Measurements from ENCODE around the gene GSTO2.

Gene GSTO2

GRCh38 chr10:104340111-104340526, 71.1 kb downstream of the GSTO2 start:
- Histone ChIP-seq H3K79me2 (ENCODE audit: control insufficient read depth, insufficient read depth, low read length, poor library complexity) (peaks cover 18% of the 10 kb centered on the region), H3K79me1 (ENCODE audit: low read length) (peaks cover 11% of the 10 kb centered on the region), H3K4me1 (ENCODE audit: control insufficient read depth in 1 of 2, insufficient read depth in 2 of 2, low read length in 2 of 2) (peaks cover 21 to 22% of the 10 kb centered on the region in 2 experiments), H3K14ac (ENCODE audit: low read length) (no peak overlapping the region), H2AFZ (ENCODE audit: insufficient read depth, low read length, poor library complexity) (no peak overlapping the region), H3K36me3 (ENCODE audit: control insufficient read depth in 1 of 2, insufficient read depth in 2 of 2, low read length in 2 of 2) (no peaks in the 10 kb centered on the region), H3K23ac (ENCODE audit: low read length) (no peak overlapping the region), H2BK120ac (ENCODE audit: insufficient read depth, low read length, poor library complexity) (no peak overlapping the region), H3K9ac (ENCODE audit: low read length) (no peak overlapping the region), H4K8ac (ENCODE audit: low read depth, low read length) (no peak overlapping the region), H2BK12ac (ENCODE audit: low read length) (no peak overlapping the region), H3K27ac (ENCODE audit: low read depth, low read length) (no peak overlapping the region), H3K18ac (ENCODE audit: low read length) (no peak overlapping the region), H4K12ac (ENCODE audit: low read depth, low read length) (no peak overlapping the region), H3K27me3 (ENCODE audit: insufficient read depth, low read length) (no peaks in the 10 kb centered on the region), H3K4me3 (ENCODE audit: low read depth, low read length) (no peak overlapping the region), H3K4ac (ENCODE audit: low read depth, low read length) (no peak overlapping the region), H4K91ac (ENCODE audit: low read depth, low read length) (no peak overlapping the region), H2AK5ac (ENCODE audit: low read length) (no peak overlapping the region), H2BK5ac (ENCODE audit: low read depth, low read length, poor library complexity) (no peak overlapping the region), H3K4me2 (ENCODE audit: low read length) (no peak overlapping the region), H3K9me3 (ENCODE audit: insufficient read depth, low read depth, low read length) (no peaks in the 10 kb centered on the region)
- WGBS (ENCODE audit: extremely low coverage, insufficient coverage, insufficient read length) = no CpG with 5 or more reads among the region's 4 CpGs
- DNase-seq = no peak

GRCh38 chr10:104340641-104341040, 71.7 kb downstream of the GSTO2 start:
- Histone ChIP-seq H2BK5ac (ENCODE audit: low read depth, low read length, poor library complexity) (no peak overlapping the region), H4K91ac (ENCODE audit: low read depth, low read length) (no peak overlapping the region), H4K12ac (ENCODE audit: low read depth, low read length) (no peak overlapping the region), H3K79me2 (ENCODE audit: control insufficient read depth, insufficient read depth, low read length, poor library complexity) (peaks cover 15% of the 10 kb centered on the region), H3K18ac (ENCODE audit: low read length) (no peak overlapping the region), H2AK5ac (ENCODE audit: low read length) (no peak overlapping the region), H3K23ac (ENCODE audit: low read length) (no peak overlapping the region), H3K4ac (ENCODE audit: low read depth, low read length) (no peak overlapping the region), H3K27ac (ENCODE audit: low read depth, low read length) (no peak overlapping the region), H3K4me1 (ENCODE audit: control insufficient read depth in 1 of 2, insufficient read depth in 2 of 2, low read length in 2 of 2) (peaks cover 17 to 19% of the 10 kb centered on the region in 2 experiments), H3K36me3 (ENCODE audit: control insufficient read depth in 1 of 2, insufficient read depth in 2 of 2, low read length in 2 of 2) (no peaks in the 10 kb centered on the region), H3K9ac (ENCODE audit: low read length) (no peak overlapping the region), H3K79me1 (ENCODE audit: low read length) (peaks cover 11% of the 10 kb centered on the region), H3K9me3 (ENCODE audit: insufficient read depth, low read depth, low read length) (no peaks in the 10 kb centered on the region), H3K14ac (ENCODE audit: low read length) (no peak overlapping the region), H3K27me3 (ENCODE audit: insufficient read depth, low read length) (no peaks in the 10 kb centered on the region), H2AFZ (ENCODE audit: insufficient read depth, low read length, poor library complexity) (no peak overlapping the region), H4K8ac (ENCODE audit: low read depth, low read length) (no peak overlapping the region), H2BK120ac (ENCODE audit: insufficient read depth, low read length, poor library complexity) (no peak overlapping the region), H3K4me2 (ENCODE audit: low read length) (no peak overlapping the region), H3K4me3 (ENCODE audit: low read depth, low read length) (no peak overlapping the region), H2BK12ac (ENCODE audit: low read length) (peak overlapping the region; percentile 36)
- DNase-seq = no peak
- no CpG with 5 or more reads among the region's 4 CpGs for WGBS (ENCODE audit: extremely low coverage, insufficient coverage, insufficient read length)

- Histone ChIP-seq H4K12ac (ENCODE audit: low read depth, low read length) (no peak overlapping the region), H4K91ac (ENCODE audit: low read depth, low read length) (no peak overlapping the region), H3K9ac (ENCODE audit: low read length) (no peak overlapping the region), H3K23ac (ENCODE audit: low read length) (no peak overlapping the region), H3K9me3 (ENCODE audit: insufficient read depth, low read depth, low read length) (no peaks in the 10 kb centered on the region), H3K4me1 (ENCODE audit: control insufficient read depth in 1 of 2, insufficient read depth in 2 of 2, low read length in 2 of 2) (peaks cover 12% of the 10 kb centered on the region in 2 experiments), H3K36me3 (ENCODE audit: control insufficient read depth in 1 of 2, insufficient read depth in 2 of 2, low read length in 2 of 2) (no peaks in the 10 kb centered on the region), H3K18ac (ENCODE audit: low read length) (no peak overlapping the region), H3K27ac (ENCODE audit: low read depth, low read length) (no peak overlapping the region), H3K79me1 (ENCODE audit: low read length) (peaks cover 8% of the 10 kb centered on the region), H2BK5ac (ENCODE audit: low read depth, low read length, poor library complexity) (no peak overlapping the region), H3K14ac (ENCODE audit: low read length) (no peak overlapping the region), H2AK5ac (ENCODE audit: low read length) (no peak overlapping the region), H4K8ac (ENCODE audit: low read depth, low read length) (no peak overlapping the region), H3K27me3 (ENCODE audit: insufficient read depth, low read length) (no peaks in the 10 kb centered on the region), H2BK120ac (ENCODE audit: insufficient read depth, low read length, poor library complexity) (no peak overlapping the region), H2AFZ (ENCODE audit: insufficient read depth, low read length, poor library complexity) (no peak overlapping the region), H3K4ac (ENCODE audit: low read depth, low read length) (no peak overlapping the region), H2BK12ac (ENCODE audit: low read length) (no peak overlapping the region), H3K4me2 (ENCODE audit: low read length) (no peak overlapping the region), H3K79me2 (ENCODE audit: control insufficient read depth, insufficient read depth, low read length, poor library complexity) (peaks cover 4% of the 10 kb centered on the region), H3K4me3 (ENCODE audit: low read depth, low read length) (no peak overlapping the region)
- no CpG with 5 or more reads among the region's 3 CpGs for WGBS (ENCODE audit: extremely low coverage, insufficient coverage, insufficient read length)
- peak in 1 of 2 donors; percentile 53 for DNase-seq
Measured at GRCh38 chr10:104342941-104343411, 74.0 kb downstream of the GSTO2 start.

GRCh38 chr10:104344219-104344618, 75.2 kb downstream of the GSTO2 start:
- Histone ChIP-seq H3K9me3 (ENCODE audit: insufficient read depth, low read depth, low read length) (no peaks in the 10 kb centered on the region), H3K14ac (ENCODE audit: low read length) (no peak overlapping the region), H3K4me1 (ENCODE audit: control insufficient read depth in 1 of 2, insufficient read depth in 2 of 2, low read length in 2 of 2) (peaks cover 9 to 10% of the 10 kb centered on the region in 2 experiments), H4K12ac (ENCODE audit: low read depth, low read length) (no peak overlapping the region), H3K4me3 (ENCODE audit: low read depth, low read length) (no peak overlapping the region), H3K23ac (ENCODE audit: low read length) (no peak overlapping the region), H3K36me3 (ENCODE audit: control insufficient read depth in 1 of 2, insufficient read depth in 2 of 2, low read length in 2 of 2) (no peaks in the 10 kb centered on the region), H4K8ac (ENCODE audit: low read depth, low read length) (no peak overlapping the region), H3K4me2 (ENCODE audit: low read length) (no peak overlapping the region), H3K27me3 (ENCODE audit: insufficient read depth, low read length) (no peaks in the 10 kb centered on the region), H3K79me2 (ENCODE audit: control insufficient read depth, insufficient read depth, low read length, poor library complexity) (no peaks in the 10 kb centered on the region), H2BK5ac (ENCODE audit: low read depth, low read length, poor library complexity) (no peak overlapping the region), H3K9ac (ENCODE audit: low read length) (no peak overlapping the region), H2BK12ac (ENCODE audit: low read length) (no peak overlapping the region), H3K18ac (ENCODE audit: low read length) (no peak overlapping the region), H2BK120ac (ENCODE audit: insufficient read depth, low read length, poor library complexity) (no peak overlapping the region), H2AFZ (ENCODE audit: insufficient read depth, low read length, poor library complexity) (no peak overlapping the region), H4K91ac (ENCODE audit: low read depth, low read length) (no peak overlapping the region), H3K27ac (ENCODE audit: low read depth, low read length) (no peak overlapping the region), H3K79me1 (ENCODE audit: low read length) (no peaks in the 10 kb centered on the region), H2AK5ac (ENCODE audit: low read length) (no peak overlapping the region), H3K4ac (ENCODE audit: low read depth, low read length) (no peak overlapping the region)
- DNase-seq = no peak
- WGBS (ENCODE audit: extremely low coverage, insufficient coverage, insufficient read length) = no CpG with 5 or more reads among the region's 1 CpG

Measured in trophoblast cell (in vitro differentiated cells and primary cell).